Stimulated activated CD8-positive, alpha-beta memory T cell treated with anti-CD3 and anti-CD28 coated beads, Interleukin-15, amount 100 ng/mL, for 1 hour (primary cell): Measurements from ENCODE around the gene NUDT22.

Experiments used
- DNase-seq: peaks from one replicate; pipeline ENCODE4 v3.0.0-alpha.2; 2020; ENCODE audit warnings: low read depth

The NUDT22 gene

GRCh38 chr11:64229090-64229743 is 3.1 kb downstream of the NUDT22 start:
- no peak for DNase-seq

DNA sequence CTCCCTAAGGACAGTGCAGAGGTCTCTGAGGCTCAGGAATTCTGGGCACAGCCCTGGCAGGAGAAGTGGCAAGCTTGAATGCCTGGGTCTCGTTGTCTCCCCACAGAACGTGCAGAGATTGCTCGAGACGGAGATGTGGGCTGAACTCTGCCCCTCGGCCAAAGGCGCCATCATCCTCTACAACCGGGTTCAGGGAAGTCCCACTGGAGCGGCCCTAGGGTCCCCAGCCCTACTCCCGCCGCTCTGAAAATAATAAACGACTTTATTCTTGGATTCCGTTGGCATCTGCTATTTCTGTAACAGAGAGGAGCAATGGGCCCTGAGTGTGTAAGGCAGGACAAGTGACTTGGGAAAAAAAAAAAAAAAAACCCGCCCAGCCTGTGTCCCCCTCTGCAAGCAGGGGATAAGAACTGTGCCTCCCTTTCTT is 3.7 kb downstream of the NUDT22 start:
- no peak for DNase-seq

GRCh38 chr11:64230171-64230984 is 4.3 kb downstream of the NUDT22 start, which contains the start of gene DNAJC4:
Gene DNAJC4 (plus strand): TSS chr11:64230548. CDS start chr11:64230855, 307 bp downstream.
- peak; percentile 77 for DNase-seq

DNA sequence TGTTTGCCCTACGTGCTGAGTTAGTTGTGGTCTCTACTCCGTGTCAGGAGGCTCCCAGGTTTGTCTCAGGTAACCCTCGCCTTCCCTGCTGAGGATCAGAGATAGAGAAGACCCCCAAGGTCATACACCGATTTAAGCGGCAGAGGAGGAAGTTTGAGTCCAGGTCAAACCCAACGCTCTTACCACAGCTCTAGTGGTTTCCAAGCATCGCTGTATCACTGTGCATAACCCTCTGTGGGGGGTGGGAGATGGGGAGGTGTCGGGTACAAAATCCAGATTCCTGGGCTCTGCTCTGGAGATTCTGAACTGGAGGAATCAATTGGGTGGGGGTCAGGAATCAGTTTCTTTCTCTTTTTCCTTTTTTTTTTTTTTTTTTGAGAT is 4.9 kb downstream of the NUDT22 start:
- no peak for DNase-seq

DNA sequence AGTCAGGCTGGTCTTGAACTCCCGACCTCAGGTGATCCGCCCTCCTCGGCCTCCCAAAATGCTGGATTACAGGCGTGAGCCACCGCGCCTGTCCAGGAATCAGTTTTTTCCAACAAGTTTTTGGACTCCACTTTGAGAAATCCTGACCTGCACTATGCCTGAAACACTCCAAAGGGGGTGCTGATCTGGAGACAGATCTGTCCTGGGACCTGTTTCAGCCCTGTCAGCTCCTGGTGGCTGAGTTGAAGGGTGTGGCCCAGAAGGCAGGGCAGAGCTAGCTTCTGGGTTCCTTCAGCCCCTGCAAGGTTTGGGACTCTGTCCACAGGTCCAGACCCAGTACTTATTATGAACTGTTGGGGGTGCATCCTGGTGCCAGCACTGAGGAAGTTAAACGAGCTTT is 5.5 kb downstream of the NUDT22 start:
- DNase-seq: no peak

- DNase-seq: no peak
Measured at GRCh38 chr11:64232182-64232966, 6.3 kb downstream of the NUDT22 start.

DNA sequence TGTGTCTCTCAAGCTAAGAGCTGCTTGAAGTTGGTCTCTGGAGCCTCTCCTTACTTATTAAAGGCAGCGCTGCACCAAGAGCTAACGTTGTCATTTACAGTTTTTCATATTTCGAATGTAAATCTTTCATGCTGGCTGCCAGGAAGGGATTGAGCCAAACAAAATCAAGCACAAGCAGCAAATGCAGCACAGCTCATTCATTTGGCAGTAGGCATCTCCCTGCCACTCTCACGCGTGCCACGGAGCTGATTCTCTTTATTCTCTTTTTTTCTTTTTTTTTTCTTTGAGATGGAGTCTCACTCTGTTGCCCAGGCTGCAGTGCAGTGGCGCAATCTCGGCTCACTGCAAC is 6.9 kb downstream of the NUDT22 start:
- DNase-seq: no peak

GRCh38 chr11:64233913-64234586 is 8.0 kb downstream of the NUDT22 start, which contains the start of gene VEGFB:
Gene VEGFB (plus strand): TSS chr11:64234584. CDS start chr11:64234834, 250 bp downstream.
- DNase-seq: no peak

- no peak for DNase-seq
Measured at GRCh38 chr11:64234647-64235379, 8.7 kb downstream of the NUDT22 start.

DNA sequence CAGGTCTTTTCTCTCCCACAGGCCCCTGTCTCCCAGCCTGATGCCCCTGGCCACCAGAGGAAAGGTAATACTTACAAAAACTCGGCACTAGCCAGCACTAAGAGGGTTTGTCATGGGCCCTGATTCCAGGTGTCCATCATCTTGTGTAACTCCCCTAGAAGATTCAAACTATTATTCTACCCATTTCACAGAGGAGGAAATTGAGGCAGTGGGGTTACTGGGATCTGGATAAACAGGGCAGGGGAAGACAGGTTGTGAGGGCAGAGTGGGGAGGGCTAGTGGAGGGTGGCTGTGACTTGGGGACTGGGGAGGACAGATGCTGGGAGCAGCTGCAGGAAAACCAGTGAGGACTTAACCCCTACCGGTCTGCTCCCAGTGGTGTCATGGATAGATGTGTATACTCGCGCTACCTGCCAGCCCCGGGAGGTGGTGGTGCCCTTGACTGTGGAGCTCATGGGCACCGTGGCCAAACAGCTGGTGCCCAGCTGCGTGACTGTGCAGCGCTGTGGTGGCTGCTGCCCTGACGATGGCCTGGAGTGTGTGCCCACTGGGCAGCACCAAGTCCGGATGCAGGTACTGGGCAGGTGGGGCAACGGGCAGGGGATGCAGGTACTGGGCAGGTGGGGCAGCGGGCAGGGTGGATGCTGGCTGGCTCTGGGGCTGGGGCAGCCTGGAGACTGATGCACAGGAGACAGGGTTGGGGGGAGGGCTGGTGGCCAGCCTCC is 9.5 kb downstream of the NUDT22 start:
- DNase-seq: no peak

DNA sequence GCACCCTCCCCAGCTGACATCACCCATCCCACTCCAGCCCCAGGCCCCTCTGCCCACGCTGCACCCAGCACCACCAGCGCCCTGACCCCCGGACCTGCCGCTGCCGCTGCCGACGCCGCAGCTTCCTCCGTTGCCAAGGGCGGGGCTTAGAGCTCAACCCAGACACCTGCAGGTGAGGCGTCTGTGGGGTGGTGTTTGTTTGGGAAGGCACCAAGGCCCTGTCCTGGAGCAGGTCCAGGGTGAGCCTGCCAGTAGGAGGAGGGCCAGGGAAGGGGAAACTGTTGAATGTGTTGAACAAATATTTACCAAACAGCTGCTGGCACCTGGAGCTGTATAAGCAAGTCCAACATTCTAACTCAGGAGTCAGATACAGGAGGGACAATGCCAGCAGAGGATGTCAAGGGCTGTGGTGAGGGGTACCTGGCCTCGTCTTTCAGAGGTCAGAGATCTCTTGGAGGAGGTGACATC is 11.4 kb downstream of the NUDT22 start:
- no peak for DNase-seq

- DNase-seq: no peak
Measured at GRCh38 chr11:64238076-64238475, 12.0 kb downstream of the NUDT22 start.

DNA sequence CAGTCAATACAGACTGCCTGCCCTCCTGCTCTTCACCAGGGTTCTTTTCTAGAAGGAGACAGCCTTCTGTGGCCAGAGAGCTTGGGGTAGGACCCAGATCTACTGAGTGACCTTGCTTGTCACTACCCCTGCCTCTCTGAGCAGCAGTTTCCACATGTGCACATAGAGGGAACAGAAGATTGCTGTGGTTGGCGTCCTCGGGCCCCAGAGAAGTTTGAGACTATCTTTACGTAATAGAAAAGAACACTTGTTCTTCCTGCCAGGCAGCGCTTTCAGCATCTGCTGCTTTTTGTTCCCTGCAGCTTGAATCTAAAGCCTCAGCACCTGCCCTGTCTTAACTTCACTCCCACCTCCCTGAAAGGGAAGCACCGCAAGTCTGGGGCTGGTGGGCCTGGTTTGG is 12.9 kb downstream of the NUDT22 start:
- DNase-seq: no peak

DNA sequence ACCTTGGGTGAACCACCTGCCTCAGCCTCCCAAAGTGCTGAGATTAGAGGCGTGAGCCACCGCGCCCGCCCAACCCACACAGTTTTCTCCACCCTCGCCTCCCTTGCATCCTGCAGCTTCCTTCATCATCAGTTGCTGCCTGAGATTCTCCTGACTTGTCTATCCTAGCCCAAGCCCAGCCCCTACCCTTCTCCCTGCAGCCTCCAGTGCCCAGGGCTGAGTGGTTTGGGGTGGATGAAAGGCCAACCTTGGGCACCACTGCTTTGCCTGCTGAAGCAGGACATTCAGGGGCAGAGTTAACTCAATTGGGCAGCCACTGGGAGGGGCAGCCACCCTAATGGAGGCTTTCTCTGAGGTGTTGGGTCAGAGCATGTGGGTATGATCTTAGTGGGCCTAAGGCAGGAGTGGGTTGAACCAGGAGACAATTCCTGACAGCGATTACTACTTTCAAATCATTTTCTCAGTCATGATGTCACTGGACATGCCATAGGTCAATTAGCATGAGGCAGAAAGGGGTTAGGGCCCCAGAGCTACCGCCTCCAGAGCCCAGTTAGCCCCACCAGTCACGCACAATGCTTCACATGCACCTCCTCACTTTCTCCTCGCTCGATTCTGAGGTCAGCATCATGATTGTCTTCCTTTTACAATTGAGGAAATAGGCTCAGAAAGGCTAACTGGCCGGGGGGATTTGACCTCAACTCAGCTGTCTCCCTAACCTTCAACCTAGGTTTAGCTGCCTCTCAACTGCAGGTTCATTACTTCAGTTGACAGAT is 13.8 kb downstream of the NUDT22 start:
- DNase-seq: no peak

GRCh38 chr11:64240435-64241240 is 14.6 kb downstream of the NUDT22 start, which contains the start of gene FKBP2:
Gene FKBP2 (plus strand): TSS chr11:64241095. CDS start chr11:64242388, 1,293 bp downstream.
- peak; percentile 88 for DNase-seq

DNA sequence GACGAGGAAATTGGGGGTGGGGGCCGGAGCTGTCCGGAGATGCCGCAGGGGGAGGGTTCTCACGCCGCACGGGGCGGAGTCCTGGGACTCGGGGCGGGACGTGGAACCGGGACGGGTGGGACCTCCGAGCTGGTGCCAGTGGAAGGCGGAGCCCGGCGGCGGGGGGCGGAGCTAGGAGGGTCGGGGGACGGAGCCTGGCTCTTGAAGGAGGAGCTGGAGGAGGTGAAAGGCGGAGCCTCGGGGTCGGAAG is 15.1 kb downstream of the NUDT22 start:
- DNase-seq: no peak

DNA sequence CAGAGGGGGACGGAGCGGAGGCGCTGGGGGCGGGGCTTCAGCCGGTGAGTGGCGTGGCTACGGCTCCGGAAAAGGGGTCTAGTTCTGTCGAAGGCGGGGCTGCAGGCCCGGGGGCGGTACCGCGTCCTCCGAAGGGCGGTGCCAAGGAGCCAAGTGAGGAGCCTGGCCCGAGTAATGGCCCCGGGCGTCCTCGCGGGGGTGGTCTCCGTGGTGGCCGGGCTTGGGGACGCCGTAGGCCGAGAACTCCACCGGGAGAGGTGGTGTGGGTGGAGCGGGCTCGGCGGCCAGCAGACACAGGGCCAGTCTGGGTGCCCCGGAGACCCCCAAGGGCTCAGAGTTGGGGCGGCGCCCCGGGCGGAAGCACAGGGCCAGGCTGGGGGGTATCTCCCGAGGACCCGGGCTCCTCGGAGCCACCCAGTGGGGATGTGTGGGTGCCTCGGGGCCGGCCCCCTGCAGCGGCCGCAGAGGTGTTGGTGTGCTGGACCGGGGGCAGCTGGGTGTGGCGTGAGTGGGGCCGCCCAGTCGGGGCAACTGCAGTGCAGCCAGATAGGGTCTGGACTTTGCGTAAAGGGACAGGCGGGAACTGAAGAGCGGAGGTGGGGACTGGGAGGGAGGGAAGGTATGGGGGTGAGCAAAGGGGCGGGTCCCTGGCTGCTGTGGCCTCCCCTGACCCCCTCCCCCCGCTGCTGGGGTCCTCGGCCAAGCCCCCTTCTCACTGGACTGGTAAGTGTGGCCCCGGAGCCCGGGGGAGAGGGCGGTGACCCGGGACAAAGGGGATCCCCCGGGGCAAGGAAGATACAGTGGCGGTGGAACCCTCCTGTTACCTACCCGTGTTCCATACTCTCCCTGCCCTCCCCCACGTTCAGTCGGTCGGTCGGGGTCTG is 15.7 kb downstream of the NUDT22 start:
- peak; percentile 99 for DNase-seq

DNA sequence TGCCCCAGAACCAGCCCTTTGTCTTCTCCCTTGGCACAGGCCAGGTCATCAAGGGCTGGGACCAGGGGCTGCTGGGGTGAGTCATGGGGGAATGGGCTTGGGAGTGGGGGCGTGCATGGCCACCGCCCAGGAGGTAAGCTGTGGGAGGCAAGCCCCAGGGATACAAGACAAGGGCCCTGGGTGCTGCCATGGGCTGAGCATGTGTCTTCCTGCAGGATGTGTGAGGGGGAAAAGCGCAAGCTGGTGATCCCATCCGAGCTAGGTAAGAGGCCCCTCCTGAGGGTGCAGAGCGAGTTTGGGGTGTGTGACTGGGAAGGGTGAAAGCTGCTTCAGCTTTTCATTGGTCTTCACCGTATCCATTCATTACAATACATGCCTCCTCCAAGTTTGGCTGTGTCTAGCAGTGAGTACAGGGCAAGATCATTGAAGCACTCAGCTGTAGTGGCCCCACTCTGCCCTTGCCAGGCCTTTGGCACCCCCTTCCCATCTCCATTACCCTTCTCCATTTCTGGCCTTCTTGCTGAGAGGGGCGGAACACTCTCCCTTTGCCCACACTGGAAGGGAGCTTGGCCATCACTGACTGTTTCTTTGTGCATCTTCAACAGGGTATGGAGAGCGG is 17.3 kb downstream of the NUDT22 start:
- no peak for DNase-seq
